AG04450 (cell line): ENCODE data around the gene SLC8A2. TPM values are rescaled to one million over a fixed set of nuclear protein-coding genes. Genes with fewer than 3 reads are reported as not detected.

Experiments
- CTCF ChIA-PET: fragments of 300-600, 350-600 bp; formaldehyde crosslinking; extraction: SDS; loops from one replicate; lab custom pipeline; 2022; ENCODE audit warnings: antibody characterized with exemption, inconsistent platforms; lab: Charles Lee
- POLR2A ChIA-PET: fragments of 350-600 bp; formaldehyde crosslinking; extraction: SDS; loops from one replicate; lab custom pipeline; 2021; ENCODE audit warnings: antibody characterized with exemption, inconsistent platforms; lab: Yijun Ruan, JAX
- DNase-seq: peaks from one replicate; pipeline ENCODE4 v3.0.0-alpha.2; 2011; ENCODE audit warnings: low read depth, low spot score
- H3K27ac ChIP-seq: one replicate; pipeline ENCODE4 v1.5.1; 2012; ENCODE audit warnings: low read depth, low read length, control low read depth
- H3K27me3 ChIP-seq: one replicate; pipeline ENCODE4 v1.6.0; 2012; ENCODE audit warnings: low read length; ENCODE audit not compliant: control insufficient read depth, insufficient read depth
- H3K4me3 ChIP-seq: 2 replicates; pipeline ENCODE4 v1.5.1; 2011; ENCODE audit warnings: mild to moderate bottlenecking, low read depth, low read length, control low read depth
- H3K9me3 ChIP-seq: 2 replicates; pipeline ENCODE4 v1.5.1; 2012; ENCODE audit warnings: low read length; ENCODE audit not compliant: control insufficient read depth, insufficient read depth
- CTCF ChIP-seq: IDR thresholded peaks from 2 replicates; pipeline ENCODE4 v1.5.1; 2011; ENCODE audit warnings: low read depth, low read length, control low read depth, inconsistent platforms
- polyA plus RNA-seq: library from polyadenylated mRNA; depleted of rRNA; stranded (reverse); fragments of >200 nt; gene quantifications from 2 replicates; pipeline ENCODE4 v1.2.3, GENCODE V29; 2011

The SLC8A2 gene
- polyA plus RNA-seq, 1 experiment: 0.05 TPM

DNA sequence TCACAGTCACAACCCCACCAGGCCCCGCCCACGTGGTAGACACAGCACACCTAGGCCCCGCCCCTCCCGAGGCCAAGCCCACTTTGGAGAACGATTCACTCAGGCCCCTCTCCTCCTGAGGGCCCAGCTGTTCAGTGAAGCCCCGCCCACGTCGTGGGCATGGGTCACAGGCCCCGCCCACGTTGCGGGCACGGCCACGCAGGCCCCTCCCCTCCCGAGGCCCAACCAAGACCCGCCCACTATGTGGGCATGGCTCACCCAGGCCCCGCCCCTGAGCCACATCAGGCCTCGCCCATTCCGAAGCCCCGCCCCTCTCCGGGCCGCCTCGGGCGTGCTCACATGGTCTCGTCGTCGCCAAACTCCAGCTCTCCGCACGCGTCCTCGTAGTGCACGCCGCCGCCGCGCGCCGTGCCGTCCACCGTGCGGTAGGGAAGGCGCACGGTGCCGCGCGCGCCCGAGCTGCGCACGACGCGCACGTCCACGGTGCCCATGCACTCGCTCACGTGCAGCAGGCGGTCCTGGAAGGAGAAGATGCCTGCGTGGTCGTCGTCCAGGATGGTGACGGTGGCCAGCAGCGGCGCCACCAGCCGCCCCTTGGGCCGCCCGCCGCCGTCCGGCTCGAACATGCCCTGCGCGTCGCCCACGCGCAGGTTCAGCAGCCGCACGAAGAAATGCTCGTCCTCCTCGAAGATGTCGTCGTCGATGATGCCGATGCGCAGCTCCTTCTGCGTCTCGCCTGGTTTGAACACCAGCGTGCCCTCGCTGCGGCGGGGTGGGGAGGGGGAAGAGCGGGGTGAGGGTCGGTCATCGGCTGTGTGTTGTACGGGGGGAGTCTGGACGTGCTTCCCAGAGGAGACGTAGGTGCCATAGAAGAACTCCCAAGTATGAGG, 24.0 kb downstream of the SLC8A2 start:
- Histone ChIP-seq H3K9me3 (peaks cover 9% of the 10 kb centered on the region), H3K27me3 (peaks cover 60% of the 10 kb centered on the region), H3K27ac (no peak overlapping the region), H3K4me3 (no peak overlapping the region)
- DNase-seq: no peak
- ChIA-PET POLR2A (interaction anchor here (0.6 to 1.0 kb wide), 2 partner anchors 36 to 289 kb away, joined by 3 to 4 read pairs; partner anchors contain the start of gene KPTN), CTCF (interaction anchor here (0.8 to 2.2 kb wide), 3 partner anchors 12 to 260 kb away, joined by 3 to 11 read pairs (median 5); partner anchors contain the start of gene KPTN)
- no peak for TF ChIP-seq CTCF

GRCh38 chr19:47446534-47447469, 24.9 kb downstream of the SLC8A2 start:
- H3K27ac ChIP-seq: no peak overlapping the region
- POLR2A ChIA-PET: interaction anchor here (1.0 kb wide), 2 partner anchors 19 to 37 kb away, joined by 3 to 7 read pairs; partner anchors contain the start of gene KPTN
- CTCF ChIA-PET: interaction anchor here (0.8 to 2.2 kb wide), 6 partner anchors 11 to 266 kb away, joined by 3 to 11 read pairs (median 4); partner anchors contain the start of genes KPTN and NAPA
- DNase-seq: no peak
- no peak overlapping the region for H3K4me3 ChIP-seq
- H3K27me3 ChIP-seq: peaks cover 63% of the 10 kb centered on the region
- TF ChIP-seq CTCF: no peak
- peaks cover 9% of the 10 kb centered on the region for H3K9me3 ChIP-seq

DNA sequence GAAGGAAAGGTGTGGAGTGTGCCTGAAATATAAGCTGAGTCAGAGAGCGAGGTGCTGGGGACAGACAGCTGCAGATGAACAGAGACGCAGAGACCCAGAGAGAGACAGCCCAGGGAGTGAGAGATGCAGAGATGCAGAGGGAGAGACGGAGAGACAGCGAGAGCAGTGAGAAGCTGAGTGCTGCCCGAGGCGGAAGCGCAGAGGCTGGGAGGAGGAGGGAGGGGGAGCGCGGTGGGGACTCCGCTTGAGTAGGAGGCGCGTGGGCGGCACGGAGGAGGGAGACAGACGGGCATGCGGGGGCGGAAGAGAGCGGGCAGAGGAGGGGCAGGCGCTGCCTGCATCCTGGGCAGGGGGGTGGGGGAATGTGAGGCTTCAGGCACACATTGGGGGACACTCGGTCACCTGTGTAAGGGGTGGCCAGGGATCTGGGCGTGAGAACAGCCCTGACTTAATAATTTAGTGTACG, 25.7 kb downstream of the SLC8A2 start:
- ChIA-PET POLR2A (interaction anchor here (0.7 to 1.0 kb wide), 2 partner anchors 18 to 61 kb away, joined by 4 to 7 read pairs; no protein-coding TSS in a partner anchor), CTCF (interaction anchor here (1.3 to 1.4 kb wide), 3 partner anchors 18 to 267 kb away, joined by 3 to 5 read pairs (median 3); partner anchors contain the start of gene NAPA)
- TF ChIP-seq CTCF: no peak
- no peak overlapping the region for H3K4me3 ChIP-seq
- peaks cover 9% of the 10 kb centered on the region for H3K9me3 ChIP-seq
- H3K27ac ChIP-seq: no peak overlapping the region
- peaks cover 65% of the 10 kb centered on the region for H3K27me3 ChIP-seq
- DNase-seq: no peak

DNA sequence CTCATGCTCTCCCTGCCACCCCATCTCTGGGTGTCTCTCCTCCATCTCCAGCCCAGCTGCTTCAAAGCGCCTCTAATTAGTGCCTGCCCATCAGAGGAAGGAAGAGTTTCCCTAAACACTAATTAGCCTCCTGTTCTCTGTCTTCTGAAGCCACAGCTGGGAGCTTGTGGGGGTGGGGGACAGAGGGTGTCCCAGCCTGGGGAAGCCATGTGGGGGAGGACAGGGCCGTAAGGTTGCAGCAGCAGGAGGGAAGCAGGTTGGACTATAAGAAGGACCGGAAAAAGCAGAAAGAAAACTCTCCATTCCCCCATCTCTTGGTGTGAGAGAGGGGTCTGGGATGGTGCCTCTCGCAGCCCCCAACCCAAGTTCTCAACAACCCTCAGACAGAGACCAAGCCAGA, 26.2 kb downstream of the SLC8A2 start:
- CTCF ChIA-PET: interaction anchor here (1.0 to 1.4 kb wide), 5 partner anchors 11 to 267 kb away, joined by 3 to 5 read pairs (median 3); partner anchors contain the start of gene NAPA
- H3K27me3 ChIP-seq: peaks cover 68% of the 10 kb centered on the region

More for the DNA sequence above, 26.2 kb downstream of the SLC8A2 start:
- no peak for TF ChIP-seq CTCF
- Histone ChIP-seq H3K27ac (no peak overlapping the region), H3K4me3 (no peak overlapping the region), H3K9me3 (peaks cover 9% of the 10 kb centered on the region)
- DNase-seq: no peak
- POLR2A ChIA-PET: interaction anchor here (0.6 to 1.0 kb wide), 3 partner anchors 17 to 78 kb away, joined by 4 to 7 read pairs (median 5); no protein-coding TSS in a partner anchor
